NCI-H524 treated with DMSO at 0.1 percent for 48 hours (cell line): ENCODE measurements around the gene SUMO3.

Source experiments
- DNase-seq: peaks from one replicate; lab custom pipeline; 2025; lab: John Stamatoyannopoulos, UW

The SUMO3 gene

GRCh38 chr21:44829507-44830092 lies 11.7 kb upstream of the SUMO3 start:
- no peak for DNase-seq

DNA sequence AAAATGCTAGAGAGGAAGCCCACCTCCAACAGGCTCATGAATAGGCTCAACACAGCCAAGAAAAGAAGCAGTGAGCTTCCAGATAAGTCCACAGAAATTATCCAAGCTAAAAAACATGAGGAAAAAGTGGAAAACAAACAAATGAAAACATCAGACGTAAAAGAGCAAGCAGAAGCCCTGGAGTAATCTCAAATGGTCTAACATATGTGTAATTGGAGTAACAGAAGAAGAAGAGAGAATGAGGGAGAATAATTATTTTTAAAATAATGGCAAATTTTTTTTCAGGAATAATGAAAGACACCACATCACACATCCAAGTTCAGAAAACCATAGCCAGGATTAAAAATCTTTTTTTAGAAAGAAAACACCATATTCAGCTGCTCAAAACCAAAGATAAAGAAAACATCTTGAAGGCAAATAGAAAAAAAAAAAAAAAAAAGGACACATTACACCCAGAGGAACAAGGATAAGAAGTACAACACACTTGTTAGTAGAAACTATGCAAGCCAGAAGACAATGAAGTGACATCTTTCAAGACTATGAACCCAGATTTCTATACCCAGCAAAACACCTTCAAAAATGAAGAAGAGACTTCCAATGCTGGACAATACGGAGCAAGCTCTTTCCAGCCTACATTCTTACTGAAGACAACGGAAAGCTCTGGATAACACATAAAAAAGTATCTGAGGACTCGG lies 10.6 kb upstream of the SUMO3 start:
- DNase-seq, result no peak

DNA sequence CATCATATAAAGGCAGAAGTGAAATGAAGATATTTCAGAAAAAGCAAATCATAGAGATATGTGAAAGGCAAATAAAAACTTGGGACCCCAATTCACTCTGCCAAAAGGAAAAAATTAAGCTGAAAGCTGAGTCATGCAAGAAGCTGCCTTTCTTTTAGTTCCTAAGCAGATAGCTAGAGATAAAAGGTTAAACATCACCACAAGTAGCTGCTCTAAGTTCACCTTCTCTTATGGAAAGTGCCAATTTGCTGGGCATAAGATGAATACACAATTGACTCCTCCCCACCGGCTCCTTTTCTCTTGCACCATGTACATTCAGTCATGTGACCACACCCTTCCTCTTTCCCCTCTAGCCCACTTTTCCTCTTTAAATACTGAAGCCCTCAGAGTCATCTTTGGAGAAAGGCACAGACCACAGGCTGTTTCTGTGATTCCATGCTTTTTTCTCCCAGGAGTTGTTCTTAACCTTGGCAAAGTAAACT lies 5.4 kb upstream of the SUMO3 start:
- no peak for DNase-seq

- no peak for DNase-seq
Measured at GRCh38 chr21:44822484-44823178, 4.8 kb upstream of the SUMO3 start.

DNA sequence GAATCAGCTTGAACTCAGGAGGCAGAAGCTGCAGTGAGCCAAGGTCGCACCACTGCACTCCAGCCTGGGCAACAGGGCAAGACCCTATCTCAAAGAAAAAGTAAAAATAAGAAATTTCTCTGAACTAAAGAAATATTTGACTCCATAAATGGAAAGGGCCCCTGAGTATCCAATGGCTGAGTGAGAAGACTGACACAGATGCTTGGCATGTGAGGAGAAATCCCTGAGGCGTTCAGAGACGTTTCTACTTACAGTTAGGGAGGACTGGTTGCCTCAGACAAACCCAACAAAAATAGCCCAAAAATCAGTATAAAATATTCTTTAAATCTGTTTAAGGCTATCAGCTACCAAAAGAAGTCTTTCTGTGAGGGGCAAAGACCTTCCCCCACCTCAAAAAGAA lies 3.0 kb upstream of the SUMO3 start:
- no peak for DNase-seq

GRCh38 chr21:44819283-44820243 lies 1.7 kb upstream of the SUMO3 start:
- DNase-seq, result no peak

- no peak for DNase-seq
Measured at GRCh38 chr21:44818640-44819011, 764 bp upstream of the SUMO3 start.

DNA sequence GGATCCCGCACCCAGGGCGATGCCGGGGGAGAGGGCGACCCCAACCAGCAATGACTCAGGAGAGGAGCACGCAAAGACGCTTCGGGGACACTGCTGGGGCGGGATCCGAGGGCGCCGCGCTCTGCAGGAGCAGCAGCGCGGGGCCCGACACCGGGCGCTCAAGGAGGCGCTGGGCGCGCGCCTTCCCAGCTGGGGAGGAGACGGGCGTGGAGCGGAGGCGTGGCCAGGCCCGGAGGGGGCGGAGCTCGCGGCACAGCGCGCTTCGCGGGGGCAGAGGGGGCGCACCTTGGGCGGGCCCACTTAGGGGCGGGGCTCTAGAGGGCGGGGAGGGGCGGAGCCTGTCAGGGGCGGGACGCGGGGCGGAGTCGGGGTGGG lies 369 bp downstream of the SUMO3 start:
- no peak for DNase-seq

DNA sequence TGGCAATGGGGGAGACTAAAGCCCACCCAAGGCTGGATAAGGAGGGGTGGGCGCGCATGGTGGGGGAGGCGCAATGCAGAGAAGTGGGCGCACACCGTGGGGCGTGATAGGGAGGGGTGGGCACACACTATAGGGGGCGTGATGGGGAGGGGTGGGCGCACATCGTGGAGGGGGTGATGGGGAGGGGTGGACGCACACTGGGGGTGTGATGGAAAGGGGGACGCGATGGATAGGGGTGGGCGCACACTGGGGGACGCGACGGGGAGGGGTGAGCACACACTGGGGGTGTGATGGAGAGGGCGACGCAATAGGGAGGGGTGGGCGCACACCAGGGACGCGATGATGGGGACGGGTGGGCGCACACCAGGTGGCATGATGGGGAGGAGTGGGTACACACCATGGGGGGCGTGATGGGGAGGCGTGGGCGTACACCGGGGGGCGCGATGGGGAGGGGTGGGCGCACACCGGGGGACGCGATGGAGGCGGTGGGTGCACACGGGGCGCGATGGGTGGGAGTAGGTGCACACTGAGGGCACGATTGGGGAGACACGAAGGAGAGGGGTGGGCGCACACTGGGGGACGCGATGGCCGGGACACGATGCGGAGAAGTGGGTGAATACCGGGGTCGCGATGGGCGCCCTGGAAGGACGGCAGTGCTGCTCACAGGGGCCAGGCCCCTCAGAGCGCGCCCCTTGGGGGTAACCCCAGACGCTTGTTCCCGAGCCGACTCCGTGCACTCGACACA lies 929 bp downstream of the SUMO3 start:
- DNase-seq, result no peak

DNA sequence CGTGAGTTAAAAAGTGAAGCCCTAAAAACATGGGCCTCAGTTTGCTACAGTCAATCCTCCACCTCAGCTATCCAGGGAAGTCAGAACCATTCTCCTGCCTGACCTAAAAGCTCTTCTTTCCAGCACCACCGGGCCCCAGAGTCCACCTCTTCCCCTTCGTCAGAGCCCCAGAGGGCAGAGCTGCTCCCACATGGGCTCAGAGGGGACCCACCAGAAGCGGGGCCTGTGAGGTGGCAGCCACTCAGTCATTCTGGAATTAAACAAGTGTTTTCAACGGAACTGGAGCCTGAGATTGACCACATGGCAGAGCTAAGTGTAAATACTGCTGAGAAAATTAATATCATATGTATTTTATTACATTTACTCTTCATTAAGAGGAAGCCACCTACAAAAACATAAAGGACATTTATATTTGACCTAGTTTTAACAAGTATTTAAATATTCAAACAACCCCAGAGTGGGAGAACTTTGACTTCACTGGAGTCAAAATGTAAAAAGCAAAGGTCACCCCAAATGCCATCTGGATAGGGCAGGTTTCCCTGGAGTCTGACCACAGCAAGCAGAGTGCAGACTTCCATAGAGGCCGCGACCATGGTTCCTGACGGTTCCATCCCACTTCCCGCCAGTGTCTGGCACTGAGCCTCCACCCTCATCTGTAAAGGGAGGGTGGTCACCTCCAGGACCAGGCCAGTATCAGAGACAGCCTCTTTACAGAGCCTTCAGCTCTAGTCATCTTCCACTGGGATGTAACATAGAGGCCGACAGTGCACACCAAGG lies 1.8 kb downstream of the SUMO3 start:
- DNase-seq, result no peak

DNA sequence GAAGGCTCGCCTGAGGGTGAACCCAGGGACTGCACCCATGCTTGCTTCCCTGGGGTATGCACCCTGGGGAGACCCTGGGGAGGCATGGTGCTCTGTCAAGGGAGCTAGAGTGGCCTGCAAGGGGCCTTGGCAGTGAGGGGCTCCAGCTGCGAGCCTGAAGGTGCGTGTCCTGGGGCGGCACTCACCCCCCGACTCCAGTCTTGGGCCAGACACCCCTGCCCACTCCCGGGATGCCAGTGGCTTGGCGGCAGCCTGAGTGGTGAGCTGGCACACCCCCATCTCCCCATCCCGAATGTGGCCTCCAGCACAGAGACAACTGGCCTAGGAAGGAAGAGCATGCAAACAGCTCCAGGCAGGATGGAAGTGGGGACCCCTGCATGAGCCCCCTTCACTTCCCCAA lies 2.6 kb downstream of the SUMO3 start:
- DNase-seq, result no peak

GRCh38 chr21:44814498-44815023 lies 3.3 kb downstream of the SUMO3 start:
- no peak for DNase-seq

- DNase-seq, result no peak
Measured at GRCh38 chr21:44813727-44814126, 4.1 kb downstream of the SUMO3 start.

DNA sequence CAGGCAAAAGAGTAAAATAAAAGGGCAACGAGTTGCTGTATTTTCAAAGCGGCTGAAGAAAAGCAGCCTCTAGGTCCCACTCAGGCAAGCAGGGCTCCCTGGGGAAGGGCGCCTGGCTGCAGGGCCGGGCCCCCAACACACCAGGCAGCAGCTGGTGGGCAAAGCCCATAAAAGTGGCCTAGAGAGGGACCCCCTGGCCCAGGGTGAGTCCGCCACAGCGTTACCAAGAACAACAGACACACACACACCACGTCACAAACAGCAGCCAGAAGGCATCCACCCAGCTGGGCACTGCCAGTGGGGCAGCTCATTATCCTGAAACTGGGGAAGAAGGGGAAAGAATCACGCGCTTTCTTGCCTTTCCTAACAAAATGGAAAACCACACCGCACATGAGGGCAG lies 4.7 kb downstream of the SUMO3 start:
- no peak for DNase-seq

DNA sequence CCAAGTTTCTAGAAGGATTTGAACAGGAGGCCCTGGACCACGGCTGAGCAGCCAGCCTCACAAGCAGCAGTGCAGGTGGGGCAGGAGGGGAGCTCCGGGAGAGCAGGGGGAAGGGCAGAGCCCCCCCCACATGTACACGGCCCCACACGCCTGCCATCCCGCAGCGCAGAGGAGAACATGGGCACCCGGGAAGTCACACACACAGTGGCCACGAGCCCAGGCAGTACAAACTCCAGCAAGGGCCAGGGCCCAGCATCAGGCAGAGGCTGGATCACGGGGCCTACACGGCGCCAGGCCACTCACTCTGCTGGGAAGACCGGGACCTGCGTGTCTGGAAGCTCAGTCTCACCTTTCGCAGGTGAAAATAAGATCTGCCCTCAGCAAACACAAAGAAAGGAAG lies 5.2 kb downstream of the SUMO3 start:
- DNase-seq, result no peak

GRCh38 chr21:44810779-44811178 lies 7.1 kb downstream of the SUMO3 start:
- DNase-seq, result no peak

GRCh38 chr21:44805859-44806258 lies 12.0 kb downstream of the SUMO3 start:
- no peak for DNase-seq

DNA sequence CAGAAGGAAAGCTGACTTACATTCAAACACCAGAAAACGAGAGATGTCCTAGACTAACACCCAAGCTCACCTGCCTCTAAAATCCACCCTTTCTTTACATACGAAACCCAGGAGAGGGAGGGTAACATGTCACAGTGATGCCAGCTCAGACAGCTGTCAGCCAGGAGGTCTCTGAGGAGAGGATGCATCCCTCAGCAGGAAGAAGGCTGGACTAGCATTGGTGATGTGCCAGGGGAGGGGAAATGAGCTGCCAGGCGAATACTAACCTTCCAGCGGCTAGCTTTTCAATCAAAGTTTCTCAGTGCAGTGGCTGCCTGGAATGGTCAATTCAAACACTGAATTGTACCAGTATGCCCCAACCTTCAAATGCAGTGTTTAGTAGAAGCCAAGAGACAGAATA lies 12.6 kb downstream of the SUMO3 start:
- no peak for DNase-seq

DNA sequence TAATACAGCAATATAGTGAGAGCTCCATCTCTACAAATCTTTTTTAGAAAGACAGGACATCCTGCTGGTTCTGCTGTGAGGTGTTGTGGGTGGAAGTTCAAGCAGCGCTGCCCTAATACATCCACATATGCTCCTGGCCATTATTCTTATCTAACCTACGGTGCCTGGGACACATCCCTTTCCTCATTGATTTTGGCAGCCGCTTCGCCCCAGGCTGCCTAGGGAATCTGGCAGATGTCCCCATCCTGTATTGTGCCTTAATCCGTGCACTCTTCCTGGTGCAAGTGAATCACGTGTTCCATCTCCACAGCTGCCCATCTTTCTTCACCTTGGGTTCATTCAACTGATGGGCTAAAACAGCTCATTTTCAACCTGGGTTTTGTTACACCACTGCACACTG lies 13.1 kb downstream of the SUMO3 start:
- DNase-seq, result peak; percentile 90

DNA sequence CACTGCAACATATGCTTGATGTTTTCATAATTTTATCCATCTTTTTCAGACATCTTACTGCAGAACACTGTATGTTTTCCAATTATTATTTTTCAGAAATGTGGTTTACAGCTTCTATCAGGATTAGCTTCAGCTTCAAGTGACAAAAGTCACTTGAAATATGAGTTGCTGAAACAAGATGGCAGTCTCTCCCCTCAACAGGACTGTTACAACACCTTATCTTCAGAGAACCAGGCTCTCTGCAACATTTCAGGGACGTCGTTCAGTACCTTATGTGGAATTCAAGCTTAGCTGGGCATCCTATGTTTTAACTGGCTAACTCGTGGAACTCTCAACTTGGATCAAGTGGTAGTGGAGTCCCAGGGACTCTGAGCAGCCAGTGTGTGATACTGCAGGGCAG lies 14.2 kb downstream of the SUMO3 start:
- DNase-seq, result no peak
